ENCODE data around the gene GIMAP1.

GRCh38 chr7:150716939-150717338, 526 bp downstream of the GIMAP1 start:
- TF ChIP-seq CTCF (IDR thresholded peaks at IDR 0.05 in 2 of 3, conservative IDR thresholded peaks at IDR 0.05 in 1 of 3; ENCODE audit: borderline replicate concordance in 1 of 3, insufficient read depth in 1 of 3, low read depth in 2 of 3, low read length in 2 of 3): no peak
- no peak for TF ChIP-seq SIN3A (IDR thresholded peaks at IDR 0.05; ENCODE audit: low read depth)

Data from HCT116 (cell line).